Measurements from ENCODE around the gene NAA15.

- TF ChIP-seq ZNF596 (tag by site-specific recombination; IDR thresholded peaks at IDR 0.05): no peak
- no peak for TF ChIP-seq ZNF423 (tag by site-specific recombination; IDR thresholded peaks at IDR 0.05)
- TF ChIP-seq HOXA7 (CRISPR knock-in tag; IDR thresholded peaks at IDR 0.05; ENCODE audit: borderline replicate concordance): no peak
- TF ChIP-seq ZNF639 (tag by site-specific recombination; IDR thresholded peaks at IDR 0.05): no peak
- no peak for TF ChIP-seq KLF16 (tag by site-specific recombination; IDR thresholded peaks at IDR 0.05)
- TF ChIP-seq PATZ1 (tag by site-specific recombination; IDR thresholded peaks at IDR 0.05): no peak
- TF ChIP-seq CTCF (tag by site-specific recombination; IDR thresholded peaks at IDR 0.05): no peak
- TF ChIP-seq ZBTB21 (tag by site-specific recombination; IDR thresholded peaks at IDR 0.05): no peak
- no peak for TF ChIP-seq ZNF239 (tag by site-specific recombination; IDR thresholded peaks at IDR 0.05)
- TF ChIP-seq KLF7 (tag by site-specific recombination; IDR thresholded peaks at IDR 0.05; ENCODE audit: borderline replicate concordance): no peak
- TF ChIP-seq HOXC10 (CRISPR knock-in tag; IDR thresholded peaks at IDR 0.05): no peak
- TF ChIP-seq ZNF768 (tag by site-specific recombination; IDR thresholded peaks at IDR 0.05): no peak
Measured at GRCh38 chr4:139265654-139266053, 35.7 kb upstream of the NAA15 start.
